Endothelial cell of umbilical vein (primary cell): ENCODE data around the gene PCDHB14. TPM values are rescaled to one million over a fixed set of nuclear protein-coding genes. Genes with fewer than 3 reads are reported as not detected.

Experiments
- BruUV-seq: library from RNA; stranded (reverse); fragments of 400-500 nt; replicated peaks from 2 replicates; lab custom pipeline; 2021; lab: Mats Ljungman, UMichigan
- CTCF ChIA-PET: fragments of 300-600, 350-600 bp; sonication (Branson Sonifier 250); formaldehyde crosslinking; loops from one replicate; lab custom pipeline; 2021; ENCODE audit warnings: antibody characterized with exemption, inconsistent platforms; lab: Charles Lee
- POLR2A ChIA-PET: fragments of 300-600, 350-600 bp; sonication (Branson Sonifier 250); formaldehyde crosslinking; loops from one replicate; lab custom pipeline; 2021; ENCODE audit warnings: antibody characterized with exemption, inconsistent platforms; lab: Charles Lee
- DNase-seq: peaks from one replicate; pipeline ENCODE4 v3.0.0-alpha.2; 2011; ENCODE audit warnings: low read depth, low spot score
- FAIRE-seq: peaks from 2 replicates; lab custom pipeline; 2011; peaks lifted over from hg19 to GRCh38; lab: Jason Lieb, UNC
- H2AFZ ChIP-seq: 2 replicates; pipeline ENCODE4 v1.6.0; 2012; ENCODE audit warnings: low read depth, low read length, control low read depth, inconsistent platforms
- H3K27ac ChIP-seq: 2 replicates; pipeline ENCODE4 v1.5.1; 2011; ENCODE audit warnings: low read depth, mild to moderate bottlenecking, control low read depth, low read length, moderate library complexity; ENCODE audit not compliant: insufficient read depth
- H3K27me3 ChIP-seq, 2 experiments: 2 replicates each; pipeline versions ENCODE4 v1.6.0 to v1.6.1; 2011; ENCODE audit warnings: low read length in 2 of 2, mixed read lengths in 1 of 2; ENCODE audit not compliant: control insufficient read depth in 2 of 2, insufficient read depth in 2 of 2
- H3K36me3 ChIP-seq, 2 experiments: 2 replicates in 1 of 2; 3 replicates in 1 of 2; pipeline ENCODE4 v1.5.1; 2011; ENCODE audit warnings: low read length in 2 of 2, mild to moderate bottlenecking in 1 of 2, moderate library complexity in 1 of 2; ENCODE audit not compliant: control insufficient read depth in 2 of 2, insufficient read depth in 2 of 2; ENCODE audit errors: extremely low read depth in 1 of 2
- H3K4me1 ChIP-seq: 3 replicates; pipeline ENCODE4 v1.5.1; 2011; ENCODE audit warnings: mild to moderate bottlenecking, low read length; ENCODE audit not compliant: control insufficient read depth, insufficient read depth; ENCODE audit errors: extremely low read depth
- H3K4me2 ChIP-seq: 2 replicates; pipeline ENCODE4 v1.6.1; 2011; ENCODE audit warnings: low read length, control low read depth, mixed read lengths; ENCODE audit not compliant: insufficient read depth
- H3K4me3 ChIP-seq, 3 experiments: fragments of 200-600 bp in 1 of 3; sonication (generic), shearing (Covaris generic) in 1 of 3; replicated peaks in 1 of 3; 2 replicates each; pipeline ENCODE4 v1.5.1; 2011 to 2016; ENCODE audit warnings: control low read depth in 3 of 3, low read length in 3 of 3, mild to moderate bottlenecking in 2 of 3, inconsistent platforms in 1 of 3, low read depth in 1 of 3, moderate library complexity in 1 of 3; ENCODE audit not compliant: insufficient read depth in 1 of 3
- H3K79me2 ChIP-seq: 2 replicates; pipeline ENCODE4 v1.6.0; 2012; ENCODE audit warnings: low read length, inconsistent platforms; ENCODE audit not compliant: control insufficient read depth, insufficient read depth
- H3K9ac ChIP-seq: replicated peaks from 2 replicates; pipeline ENCODE3; 2011; ENCODE audit warnings: low read length, control low read depth; ENCODE audit not compliant: insufficient read depth; ENCODE audit errors: extremely low read depth
- H3K9me1 ChIP-seq: replicated peaks from 3 replicates; pipeline ENCODE4 v1.6.0; 2011; ENCODE audit warnings: mild to moderate bottlenecking, low read length; ENCODE audit not compliant: control insufficient read depth, insufficient read depth; ENCODE audit errors: extremely low read depth
- H3K9me3 ChIP-seq: replicated peaks from 2 replicates; pipeline ENCODE4 v1.5.1; 2012; ENCODE audit warnings: low read length, inconsistent platforms; ENCODE audit not compliant: control insufficient read depth, insufficient read depth
- H4K20me1 ChIP-seq: replicated peaks from 2 replicates; pipeline ENCODE3; 2011; ENCODE audit warnings: mild to moderate bottlenecking, low read length; ENCODE audit not compliant: control insufficient read depth, insufficient read depth; ENCODE audit errors: extremely low read depth
- CTCF ChIP-seq, 2 donors: IDR thresholded peaks; 1 replicate in 1 of 2; 2 replicates in 1 of 2; pipeline ENCODE4 v1.5.1; 2011; ENCODE audit warnings: low read length in 2 of 2, mild to moderate bottlenecking in 2 of 2, moderate library complexity in 2 of 2, control low read depth in 1 of 2, inconsistent platforms in 1 of 2, low read depth in 1 of 2; ENCODE audit not compliant: insufficient read depth in 1 of 2; ENCODE audit errors: extremely low read depth in 1 of 2
- EZH2 ChIP-seq: IDR thresholded peaks from 2 replicates; pipeline ENCODE4 v1.6.1; 2012; ENCODE audit warnings: borderline replicate concordance, low read depth, mild to moderate bottlenecking, moderate library complexity, low read length, inconsistent platforms; ENCODE audit not compliant: severe bottlenecking
- FOS ChIP-seq: IDR thresholded peaks from 2 replicates; pipeline ENCODE4 v1.6.1; 2011; ENCODE audit warnings: mild to moderate bottlenecking, low read length, moderate library complexity, borderline replicate concordance; ENCODE audit not compliant: insufficient read depth
- GATA2 ChIP-seq: IDR thresholded peaks from 2 replicates; pipeline ENCODE4 v1.7.0; 2011; ENCODE audit warnings: low read depth, mild to moderate bottlenecking, moderate library complexity, mixed read lengths, low read length; ENCODE audit not compliant: insufficient read length, insufficient read depth
- JUN ChIP-seq: IDR thresholded peaks from 2 replicates; pipeline ENCODE4 v1.6.1; 2011; ENCODE audit warnings: borderline replicate concordance, low read depth; ENCODE audit not compliant: insufficient read length, insufficient read depth
- MAX ChIP-seq: IDR thresholded peaks from 2 replicates; pipeline ENCODE4 v1.6.1; 2011; ENCODE audit not compliant: insufficient read depth, insufficient read length
- MYC ChIP-seq: IDR thresholded peaks from one replicate; pipeline ENCODE4 v1.6.1; 2011; ENCODE audit warnings: mild to moderate bottlenecking, low read depth, low read length
- POLR2A ChIP-seq: IDR thresholded peaks from 2 replicates; pipeline ENCODE4 v1.6.1; 2012; ENCODE audit warnings: low read depth, mild to moderate bottlenecking, control low read depth, low read length
- POLR2AphosphoS5 ChIP-seq: IDR thresholded peaks from 2 replicates; pipeline ENCODE4 v1.6.1; 2012; ENCODE audit warnings: low read depth, mild to moderate bottlenecking, control low read depth, low read length, moderate library complexity; ENCODE audit not compliant: insufficient read depth
- dilution Hi-C: fragments of 300-500 bp; cut with MboI; formaldehyde crosslinking; loops from one replicate; pipeline ENCODE4 v1.15.0; 2019; ENCODE audit warnings: low sequenced_read_pairs; ENCODE audit not compliant: extremely low pct_ligation_motif_present
- intact Hi-C: fragments of 100-400 bp; cut with micrococcal nuclease; formaldehyde crosslinking; loops from one replicate; pipeline ENCODE4 v1.10.0; 2022
- polyA plus RNA-seq, 4 experiments: library from polyadenylated mRNA; depleted of rRNA in 3 of 4; stranded (reverse) in 3 of 4; unstranded in 1 of 4; fragments of >200 nt; gene quantifications; 2 replicates each; pipeline versions ENCODE4 v1.2.1 to v1.2.3, GENCODE V29; 2011 to 2012; ENCODE audit warnings: missing spikeins in 1 of 4
- total RNA-seq: library from RNA; stranded (reverse); gene quantifications from 2 replicates; pipeline ENCODE4 v1.2.3, GENCODE V29; 2021

The PCDHB14 gene
- total and polyA plus RNA-seq, 2 donors (not counting 3 experiments of a cell fraction or from before 2014, with no cell fraction given) = 0.72 to 1.0 TPM

- POLR2A ChIA-PET = no interaction called here
- no TSS peak for BruUV-seq
- CTCF ChIA-PET = no interaction called here
- Histone ChIP-seq H3K79me2 (no peaks in the 10 kb centered on the region), H3K27ac (no peak overlapping the region), H3K4me3 (no peak overlapping the region), H2AFZ (no peak overlapping the region), H3K27me3 (no peaks in the 10 kb centered on the region), H3K36me3 (no peaks in the 10 kb centered on the region), H3K4me1 (no peaks in the 10 kb centered on the region), H3K9ac (no peak overlapping the region), H3K9me3 (peaks cover 6% of the 10 kb centered on the region), H3K9me1 (no peaks in the 10 kb centered on the region), H4K20me1 (no peaks in the 10 kb centered on the region), H3K4me2 (no peak overlapping the region)
- TF ChIP-seq MAX (no peak), POLR2A (no peak), GATA2 (no peak), POLR2AphosphoS5 (no peak), CTCF (IDR thresholded peaks at IDR 0.05; ENCODE audit: extremely low read depth in 1 of 2, insufficient read depth in 1 of 2, low read depth in 1 of 2, low read length in 2 of 2) (no peak), FOS (no peak), EZH2 (no peak), JUN (no peak), MYC (no peak)
- FAIRE-seq (no peak), DNase-seq (no peak)
- dilution Hi-C loops (no loop called here), intact Hi-C loops (no loop called here)
Measured at GRCh38 chr5:141258948-141259347, 35.8 kb downstream of the PCDHB14 start.
